GM21367 (cell line): ENCODE data around the gene DLG3.

Source experiments
- ATAC-seq: cut with Tn5 transposase; IDR thresholded peaks from one replicate; pipeline ENCODE4 v1.9.1; 2021; ENCODE audit not compliant: unreplicated experiment

Gene DLG3

GRCh38 chrX:70476166-70476933, 31.7 kb downstream of the DLG3 start:
- ATAC-seq = no peak

- no peak for ATAC-seq
These were observed 32.5 kb downstream of the DLG3 start for GRCh38 chrX:70476934-70477733.

DNA sequence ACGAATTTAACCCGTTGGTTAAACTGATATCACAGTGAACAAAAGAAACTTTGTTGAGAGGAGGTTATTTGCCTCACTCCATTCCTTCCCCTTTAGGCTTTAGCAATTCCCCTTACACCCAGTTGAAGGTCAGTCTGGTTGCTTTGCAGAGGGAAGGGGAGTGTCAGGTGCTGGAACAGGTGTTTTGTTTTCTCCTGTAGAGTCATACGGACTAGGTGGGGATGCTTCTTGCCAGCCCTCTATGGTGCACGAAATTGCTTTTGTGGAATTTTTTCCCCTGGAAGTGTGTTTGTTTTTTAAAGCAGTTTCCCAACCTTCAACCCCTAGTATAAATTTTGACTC, 33.1 kb downstream of the DLG3 start:
- no peak for ATAC-seq

DNA sequence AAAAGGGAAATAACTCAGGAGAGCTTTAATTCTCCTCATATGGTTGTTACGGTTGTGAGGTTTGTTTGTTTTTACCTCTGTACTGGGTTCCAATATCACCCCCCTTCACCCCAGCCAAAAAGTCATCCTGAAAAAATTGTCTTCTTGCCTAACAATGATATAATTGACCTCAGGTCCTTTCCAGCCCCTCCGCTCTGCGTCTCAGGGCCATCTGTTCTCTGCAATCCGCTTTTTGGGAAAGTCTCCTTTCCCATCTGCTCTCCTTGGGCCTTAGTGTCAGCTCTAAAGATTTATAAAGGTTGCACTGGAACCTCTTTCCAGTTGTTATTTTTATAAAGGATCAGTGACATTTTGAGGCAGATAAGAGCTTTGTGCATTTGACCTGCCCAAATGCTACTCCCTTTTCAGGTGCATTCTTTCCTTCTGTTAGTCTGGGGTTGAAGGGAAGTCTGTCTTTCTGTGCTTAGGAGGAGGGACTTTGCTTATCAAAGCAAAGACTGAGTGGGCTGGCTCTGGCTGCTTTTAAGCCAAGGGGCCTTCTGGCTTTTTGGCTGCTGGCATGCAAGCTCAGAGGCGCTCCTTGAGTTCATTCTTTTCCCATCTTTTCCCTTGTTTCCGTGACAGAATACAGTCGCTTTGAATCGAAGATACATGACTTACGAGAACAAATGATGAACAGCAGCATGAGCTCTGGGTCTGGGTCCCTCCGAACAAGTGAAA, 34.1 kb downstream of the DLG3 start:
- ATAC-seq = no peak

DNA sequence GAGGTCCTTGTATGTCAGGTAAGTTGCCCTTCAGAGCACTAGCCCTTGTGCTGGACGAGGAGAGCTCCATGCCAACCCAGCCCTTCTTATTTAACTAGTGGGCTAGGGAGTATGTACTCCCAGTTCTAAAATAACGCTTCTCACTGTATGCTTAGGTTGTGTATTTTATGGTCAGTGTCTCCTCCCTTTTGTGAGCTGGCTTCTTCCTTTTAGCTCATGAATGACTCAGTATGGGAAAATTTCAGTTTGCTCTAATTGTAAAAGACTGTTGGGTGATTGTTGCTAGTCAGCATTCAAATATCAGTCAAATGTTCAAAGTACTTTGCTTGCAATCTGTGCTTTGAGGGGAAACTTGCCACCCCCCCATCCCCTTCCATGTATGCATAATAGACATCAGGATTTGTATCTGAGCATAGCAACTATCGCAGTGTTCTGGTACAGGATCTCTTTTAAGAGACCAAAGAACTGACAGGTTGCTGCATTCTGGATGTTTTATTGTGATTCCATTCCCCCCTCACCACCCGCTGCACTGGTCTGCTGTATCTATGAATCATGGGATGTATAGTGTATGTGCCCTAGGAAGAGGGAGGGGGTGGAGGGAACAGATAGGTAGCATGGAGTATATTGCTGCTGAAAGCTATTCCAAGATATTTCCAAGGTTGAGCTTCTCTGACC, 34.7 kb downstream of the DLG3 start:
- ATAC-seq = no peak

- ATAC-seq = no peak
These were observed 35.5 kb downstream of the DLG3 start for GRCh38 chrX:70479922-70480659.

- ATAC-seq = no peak
These were observed 36.0 kb downstream of the DLG3 start for GRCh38 chrX:70480660-70481018.

DNA sequence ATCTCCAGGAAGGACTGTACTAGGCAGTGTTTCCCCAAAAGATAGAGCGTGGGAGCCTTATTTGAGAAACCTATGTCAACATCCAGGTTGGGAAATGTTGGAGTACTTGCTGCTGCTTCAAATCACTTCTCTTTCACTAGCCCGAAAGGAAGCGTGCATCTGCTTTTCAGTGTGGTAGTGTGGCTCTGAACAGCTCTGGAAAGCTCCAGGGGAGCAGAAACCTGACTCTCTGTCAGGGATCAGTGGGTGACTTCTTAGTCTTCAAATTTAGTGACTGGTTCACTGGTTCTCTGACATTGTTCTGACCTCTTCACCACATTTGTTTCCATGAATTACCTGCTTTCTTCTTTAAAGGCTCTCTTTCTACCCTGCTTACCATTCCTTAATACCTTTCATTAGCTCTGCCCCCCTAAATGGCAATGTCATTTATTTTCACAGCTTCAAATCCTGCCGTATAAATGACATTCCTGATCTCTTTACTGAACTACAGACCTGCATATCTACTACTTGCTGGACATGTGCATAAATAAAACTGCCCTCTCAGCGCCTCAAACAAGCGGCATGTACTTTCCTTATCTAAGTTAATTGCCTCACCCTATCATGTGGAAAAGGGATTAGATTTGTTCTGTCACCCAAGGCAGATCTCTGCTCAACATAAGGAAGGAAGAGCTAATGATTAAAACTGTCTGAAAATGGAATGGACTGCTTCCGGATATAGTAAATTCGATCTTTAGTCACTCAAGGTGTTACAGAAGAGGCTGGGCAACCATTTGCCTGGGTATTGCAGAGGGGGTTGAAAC, 37.0 kb downstream of the DLG3 start:
- ATAC-seq = no peak

DNA sequence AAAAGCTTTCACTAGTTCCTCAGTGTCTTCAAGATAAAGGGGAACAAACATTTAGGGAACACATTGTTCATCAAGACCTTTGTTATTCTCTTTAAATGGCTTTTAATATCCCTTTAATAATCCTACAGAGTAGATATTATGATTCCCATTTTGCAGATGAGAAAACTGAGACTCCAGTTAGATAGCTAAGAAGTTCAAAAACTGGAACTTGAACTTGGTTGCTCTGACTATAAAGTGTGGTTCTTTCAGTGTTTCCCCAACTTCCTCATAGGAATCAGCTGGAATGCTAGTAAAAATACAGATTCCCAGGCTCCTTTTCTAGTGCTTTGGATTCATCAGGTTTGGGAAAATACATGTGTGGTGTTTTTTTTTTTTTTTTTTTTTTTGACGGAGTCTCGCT, 37.7 kb downstream of the DLG3 start:
- ATAC-seq = no peak

DNA sequence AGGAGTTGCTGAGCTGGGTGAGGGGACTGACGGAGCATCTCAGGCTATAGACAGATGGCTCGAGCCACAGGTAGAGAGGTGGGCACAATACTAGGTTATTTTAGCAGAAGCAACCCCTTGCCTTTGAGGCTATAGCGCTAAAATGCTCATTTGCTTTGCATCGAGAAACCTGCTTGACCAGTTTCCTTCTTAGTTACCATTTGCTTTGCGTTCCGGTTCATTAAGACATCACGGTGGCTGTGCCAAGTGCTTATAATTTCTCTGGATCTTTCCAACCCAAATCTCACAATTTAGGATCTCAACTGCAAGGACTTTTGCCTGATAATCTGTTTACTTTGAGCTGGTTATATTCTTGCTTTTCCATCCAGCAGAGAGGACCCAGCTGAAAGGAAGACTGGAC, 40.8 kb downstream of the DLG3 start:
- no peak for ATAC-seq

- ATAC-seq = no peak
These were observed 44.2 kb downstream of the DLG3 start for GRCh38 chrX:70488856-70489255.

GRCh38 chrX:70494441-70494840, 49.8 kb downstream of the DLG3 start:
- ATAC-seq = no peak

GRCh38 chrX:70496491-70496890, 51.9 kb downstream of the DLG3 start:
- ATAC-seq = no peak

DNA sequence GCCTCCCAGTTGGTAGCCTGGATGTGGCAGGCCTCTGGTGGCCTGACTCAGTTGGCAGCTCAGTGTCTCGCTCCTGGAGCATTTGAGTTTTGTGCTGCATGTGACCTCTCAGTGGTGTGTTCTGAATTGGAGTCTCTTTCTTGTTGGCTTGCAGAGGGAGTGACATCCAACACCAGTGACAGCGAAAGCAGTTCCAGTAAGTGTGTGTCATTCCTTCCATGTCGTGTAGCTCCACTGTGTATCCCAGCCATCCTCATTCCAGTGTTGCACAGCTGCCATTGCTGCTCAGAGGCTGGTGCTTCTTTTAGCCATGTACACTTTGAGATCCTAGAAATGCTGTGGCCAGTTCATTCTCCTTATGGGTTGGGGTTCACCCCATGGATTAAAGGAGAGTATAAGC, 52.4 kb downstream of the DLG3 start:
- no peak for ATAC-seq

- ATAC-seq = no peak
These were observed 53.5 kb downstream of the DLG3 start for GRCh38 chrX:70498129-70498528.

DNA sequence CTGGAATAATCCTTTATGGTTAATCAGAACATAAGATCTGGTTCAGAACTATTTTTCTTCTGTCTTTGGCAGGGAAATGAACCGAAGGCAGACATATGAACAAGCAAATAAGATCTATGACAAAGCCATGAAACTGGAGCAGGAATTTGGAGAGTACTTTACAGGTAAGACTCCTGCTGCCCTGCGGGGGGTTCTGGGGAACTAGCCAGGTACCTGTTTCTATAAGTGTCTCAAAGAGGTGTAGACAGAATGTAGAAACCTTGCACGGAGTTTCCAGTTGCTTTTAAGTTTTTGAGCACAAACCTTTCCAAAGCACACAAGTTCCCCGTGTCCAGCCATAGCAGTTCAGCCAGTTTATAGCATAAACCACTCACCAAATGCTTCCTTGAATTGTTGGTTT, 56.2 kb downstream of the DLG3 start:
- no peak for ATAC-seq

DNA sequence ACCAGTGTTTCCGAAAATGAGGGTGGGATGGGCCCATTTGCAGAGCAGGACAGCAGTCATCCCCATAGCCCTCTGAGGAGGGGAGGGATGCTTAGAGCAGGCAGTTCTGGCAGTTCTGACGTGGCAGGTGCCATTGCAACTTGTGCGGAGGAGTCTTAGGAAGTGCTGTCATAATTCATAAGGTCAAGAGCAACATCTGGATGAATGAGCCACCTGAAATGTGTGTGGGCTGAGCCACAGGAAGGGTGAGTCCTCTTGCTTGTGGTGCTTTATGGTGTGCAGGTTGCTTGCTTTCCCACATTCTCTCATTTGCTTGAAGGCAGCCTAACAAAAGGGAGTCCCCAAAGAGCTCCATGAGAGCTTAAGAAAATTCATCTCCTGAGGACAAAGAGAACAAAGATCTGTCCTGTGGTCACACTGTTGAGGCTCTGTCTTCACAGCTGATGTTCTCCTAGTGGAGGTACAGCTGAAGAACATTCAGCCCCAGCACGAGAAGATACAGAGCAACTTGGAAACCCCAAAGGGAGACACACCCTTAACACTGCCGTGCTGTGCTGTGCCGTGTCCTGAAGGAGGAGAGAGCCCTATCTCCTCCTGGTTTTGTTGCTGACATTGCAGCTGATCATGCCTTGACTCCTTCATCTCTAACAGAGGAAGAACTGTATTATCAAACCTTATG, 60.3 kb downstream of the DLG3 start:
- no peak for ATAC-seq

GRCh38 chrX:70505451-70505841, 60.8 kb downstream of the DLG3 start:
- ATAC-seq = no peak

- no peak for ATAC-seq
These were observed 63.8 kb downstream of the DLG3 start for GRCh38 chrX:70508296-70508911.
